Spleen (tissue), 7 donors: Measurements from ENCODE around the gene ETV3.

Source experiments
- POLR2A ChIP-seq, 3 donors: fragments of 450-650 bp; IDR thresholded peaks; one replicate each; pipeline ENCODE4 v1.5.1; 2017; ENCODE audit warnings: antibody characterized with exemption in 3 of 3, mild to moderate bottlenecking in 1 of 3
- TF ChIP-seq, protein P1 (sequence below), 11 experiments: fragments of 200-600 bp in 7 of 11; fragments of 450-650 bp in 4 of 11; sonication (generic) in 4 of 11; IDR thresholded peaks in 8 of 11; conservative IDR thresholded peaks in 3 of 11; 1 replicate in 7 of 11; 2 replicates in 4 of 11; pipeline versions ENCODE4 v1.4.0 to v1.8.0; 2016 to 2021; ENCODE audit warnings: antibody characterized with exemption in 11 of 11, inconsistent platforms in 4 of 11, mild to moderate bottlenecking in 1 of 11
- donor health status: DM: no; HTN: no; CAD: no; lungs with moderate emphysema.
- donor health status: DM: no; HTN: no; CAD: no.
- donor health status: DM: no; HTN: no; CAD: no.

DNA sequence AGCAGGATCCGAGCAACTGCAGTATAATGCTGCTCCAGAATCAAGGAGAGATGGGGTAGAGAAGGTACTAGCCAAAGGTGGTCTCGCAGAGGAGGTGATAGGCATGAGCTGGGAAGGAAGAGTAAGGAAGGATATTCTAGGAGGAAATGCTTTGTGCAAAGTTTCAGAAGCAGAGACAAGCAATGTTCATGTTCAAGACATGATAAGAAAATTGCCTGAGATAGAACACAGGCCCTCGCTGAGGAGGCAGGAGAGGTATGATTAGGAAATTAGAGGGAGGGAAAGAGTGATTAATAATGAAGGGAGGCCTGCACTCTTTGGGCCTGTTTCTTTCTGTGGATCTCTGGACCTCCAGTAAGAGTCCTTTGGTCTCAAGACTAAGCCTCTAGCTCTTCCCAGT is 12.9 kb upstream of the ETV3 start:
- TF ChIP-seq, protein P1, sequence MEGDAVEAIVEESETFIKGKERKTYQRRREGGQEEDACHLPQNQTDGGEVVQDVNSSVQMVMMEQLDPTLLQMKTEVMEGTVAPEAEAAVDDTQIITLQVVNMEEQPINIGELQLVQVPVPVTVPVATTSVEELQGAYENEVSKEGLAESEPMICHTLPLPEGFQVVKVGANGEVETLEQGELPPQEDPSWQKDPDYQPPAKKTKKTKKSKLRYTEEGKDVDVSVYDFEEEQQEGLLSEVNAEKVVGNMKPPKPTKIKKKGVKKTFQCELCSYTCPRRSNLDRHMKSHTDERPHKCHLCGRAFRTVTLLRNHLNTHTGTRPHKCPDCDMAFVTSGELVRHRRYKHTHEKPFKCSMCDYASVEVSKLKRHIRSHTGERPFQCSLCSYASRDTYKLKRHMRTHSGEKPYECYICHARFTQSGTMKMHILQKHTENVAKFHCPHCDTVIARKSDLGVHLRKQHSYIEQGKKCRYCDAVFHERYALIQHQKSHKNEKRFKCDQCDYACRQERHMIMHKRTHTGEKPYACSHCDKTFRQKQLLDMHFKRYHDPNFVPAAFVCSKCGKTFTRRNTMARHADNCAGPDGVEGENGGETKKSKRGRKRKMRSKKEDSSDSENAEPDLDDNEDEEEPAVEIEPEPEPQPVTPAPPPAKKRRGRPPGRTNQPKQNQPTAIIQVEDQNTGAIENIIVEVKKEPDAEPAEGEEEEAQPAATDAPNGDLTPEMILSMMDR (IDR thresholded peaks at IDR 0.05 in 8 of 11, conservative IDR thresholded peaks at IDR 0.05 in 3 of 11): no peak
- no peak for TF ChIP-seq POLR2A (IDR thresholded peaks at IDR 0.05)
